K562 (cell line): Measurements from ENCODE around the gene CDS2. TPM values are rescaled to one million over a fixed set of nuclear protein-coding genes. Genes with fewer than 3 reads are reported as not detected.

Experiments used
- BDP1 ChIP-seq: IDR thresholded peaks from 3 replicates; pipeline ENCODE4 v1.6.1; 2011; ENCODE audit not compliant: insufficient read length, insufficient read depth
- ELF1 ChIP-seq: fragments of 200-800 bp; sonication (Bioruptor generic); IDR thresholded peaks from 2 replicates; pipeline ENCODE4 v1.6.1; 2016; ENCODE audit warnings: missing genetic modification characterization, missing compliant biosample characterization
- ELF2 ChIP-seq: fragments of 250-450 bp; sonication (Bioruptor Pico); IDR thresholded peaks from 2 replicates; pipeline ENCODE4 v1.5.0; 2021; ENCODE audit warnings: mild to moderate bottlenecking
- GABPB2 ChIP-seq: fragments of 250-450 bp; sonication (Bioruptor Pico); conservative IDR thresholded peaks from 2 replicates; pipeline ENCODE4 v1.5.1; 2021; ENCODE audit warnings: mild to moderate bottlenecking
- IRF2 ChIP-seq: sonication (generic); formaldehyde crosslinking; IDR thresholded peaks from 2 replicates; pipeline ENCODE4 v1.8.1; 2022; ENCODE audit warnings: mild to moderate bottlenecking, missing genetic modification reagents
- MAFF ChIP-seq: IDR thresholded peaks from 2 replicates; pipeline ENCODE4 v1.6.1; 2012; ENCODE audit warnings: low read length, improper control_type of control experiment
- MAFG ChIP-seq: fragments of 450-650 bp; conservative IDR thresholded peaks from 2 replicates; pipeline ENCODE4 v1.6.1; 2016; ENCODE audit warnings: missing genetic modification characterization, missing compliant biosample characterization
- MXI1 ChIP-seq: IDR thresholded peaks from 2 replicates; pipeline ENCODE4 v1.6.1; 2011; ENCODE audit warnings: low read depth, mild to moderate bottlenecking, improper control_type of control experiment, low read length
- NFE2L1 ChIP-seq: fragments of 450-650 bp; IDR thresholded peaks from 2 replicates; pipeline ENCODE4 v1.6.1; 2016; ENCODE audit warnings: missing genetic modification characterization, low read depth, mild to moderate bottlenecking, missing compliant biosample characterization, moderate library complexity, borderline replicate concordance
- U2AF1 ChIP-seq: fragments of 200-400 bp; formaldehyde crosslinking; optimal IDR thresholded peaks from 2 replicates; pipeline ENCODE3; 2017; ENCODE audit warnings: mild to moderate bottlenecking, low read depth, low read length, moderate library complexity
- ZNF316 ChIP-seq: fragments of 450-650 bp; IDR thresholded peaks from 2 replicates; pipeline ENCODE4 v1.6.1; 2016
- polyA plus RNA-seq, 8 experiments: library from polyadenylated mRNA; depleted of rRNA in 4 of 8; stranded (reverse) in 5 of 8; unstranded in 3 of 8; fragments of >200 nt; fragmentation: Nextera tagmentation in 2 of 8; fragmentation: Illumina TruSeq in 1 of 8; extraction: Ambion mirVana in 2 of 8; extraction: Trizol in 1 of 8; gene quantifications; 2 replicates each; pipeline versions ENCODE4 v1.2.1 to v1.2.3, GENCODE V29; 2011 to 2014; ENCODE audit warnings: inconsistent platforms in 1 of 8, missing spikeins in 1 of 8
- total RNA-seq, 7 experiments: library from RNA; depleted of rRNA in 6 of 7; stranded (reverse); fragments of >200 nt in 6 of 7; fragmentation: Illumina TruSeq in 2 of 7; extraction: Trizol in 2 of 7; gene quantifications; 2 replicates each; pipeline versions ENCODE4 v1.2.1 to v1.2.3, GENCODE V29; 2011 to 2021; ENCODE audit warnings: low replicate concordance in 1 of 7
- TF ChIP-seq, protein P1 (sequence below): sonication (generic); formaldehyde crosslinking; IDR thresholded peaks from 2 replicates; pipeline ENCODE4 v1.8.0; 2023; ENCODE audit warnings: missing genetic modification reagents, mild to moderate bottlenecking, borderline replicate concordance
- TF ChIP-seq, protein P2 (sequence below), 2 experiments: fragments of 450-650 bp; conservative IDR thresholded peaks; 2 replicates each; pipeline ENCODE4 v1.6.1; 2017; ENCODE audit warnings: mild to moderate bottlenecking in 2 of 2, moderate library complexity in 2 of 2
- TF ChIP-seq, protein P3 (sequence below): sonication (generic); formaldehyde crosslinking; IDR thresholded peaks from 2 replicates; pipeline ENCODE4 v1.9.0; 2022; ENCODE audit warnings: mild to moderate bottlenecking, missing genetic modification reagents
- TF ChIP-seq, protein P4 (sequence below): fragments of 250-450 bp; sonication (Bioruptor Pico); IDR thresholded peaks from 2 replicates; pipeline ENCODE4 v1.4.0; 2020; ENCODE audit warnings: mild to moderate bottlenecking, moderate library complexity, borderline replicate concordance
- TF ChIP-seq, protein P5 (sequence below): sonication (generic); formaldehyde crosslinking; IDR thresholded peaks from 2 replicates; pipeline ENCODE4 v1.8.0; 2022; ENCODE audit warnings: mild to moderate bottlenecking, missing genetic modification reagents, borderline replicate concordance

Gene CDS2
- total and polyA plus RNA-seq, 9 of the 15 experiments (the other 6 are each of a cell fraction or from before 2014, with no cell fraction given) = 6.4 to 46.4 (median 12.2) TPM

DNA sequence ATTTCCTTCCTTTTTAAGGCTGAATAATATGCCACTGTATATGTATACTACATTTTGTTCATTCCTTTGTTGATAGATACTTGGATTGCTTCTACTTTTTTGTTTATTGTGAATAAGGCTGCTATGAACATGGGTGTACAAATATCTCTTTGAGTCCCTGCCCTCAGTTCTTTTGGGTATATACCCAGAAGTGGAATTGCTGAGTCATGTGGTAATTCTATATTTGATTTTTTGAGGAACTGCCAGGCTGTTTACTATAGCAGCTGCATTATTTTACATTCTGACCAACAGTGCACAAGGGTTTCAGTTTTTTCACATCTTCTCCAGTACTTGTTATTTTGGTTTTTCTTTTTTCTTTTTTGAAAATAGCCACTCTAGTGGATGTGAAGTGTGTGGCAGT is 34.1 kb downstream of the CDS2 start (continued):
- no peak for TF ChIP-seq U2AF1
- TF ChIP-seq GABPB2 (CRISPR knock-in tag) = no peak
- TF ChIP-seq ZNF316 = peak; percentile 93
- TF ChIP-seq, protein P1, sequence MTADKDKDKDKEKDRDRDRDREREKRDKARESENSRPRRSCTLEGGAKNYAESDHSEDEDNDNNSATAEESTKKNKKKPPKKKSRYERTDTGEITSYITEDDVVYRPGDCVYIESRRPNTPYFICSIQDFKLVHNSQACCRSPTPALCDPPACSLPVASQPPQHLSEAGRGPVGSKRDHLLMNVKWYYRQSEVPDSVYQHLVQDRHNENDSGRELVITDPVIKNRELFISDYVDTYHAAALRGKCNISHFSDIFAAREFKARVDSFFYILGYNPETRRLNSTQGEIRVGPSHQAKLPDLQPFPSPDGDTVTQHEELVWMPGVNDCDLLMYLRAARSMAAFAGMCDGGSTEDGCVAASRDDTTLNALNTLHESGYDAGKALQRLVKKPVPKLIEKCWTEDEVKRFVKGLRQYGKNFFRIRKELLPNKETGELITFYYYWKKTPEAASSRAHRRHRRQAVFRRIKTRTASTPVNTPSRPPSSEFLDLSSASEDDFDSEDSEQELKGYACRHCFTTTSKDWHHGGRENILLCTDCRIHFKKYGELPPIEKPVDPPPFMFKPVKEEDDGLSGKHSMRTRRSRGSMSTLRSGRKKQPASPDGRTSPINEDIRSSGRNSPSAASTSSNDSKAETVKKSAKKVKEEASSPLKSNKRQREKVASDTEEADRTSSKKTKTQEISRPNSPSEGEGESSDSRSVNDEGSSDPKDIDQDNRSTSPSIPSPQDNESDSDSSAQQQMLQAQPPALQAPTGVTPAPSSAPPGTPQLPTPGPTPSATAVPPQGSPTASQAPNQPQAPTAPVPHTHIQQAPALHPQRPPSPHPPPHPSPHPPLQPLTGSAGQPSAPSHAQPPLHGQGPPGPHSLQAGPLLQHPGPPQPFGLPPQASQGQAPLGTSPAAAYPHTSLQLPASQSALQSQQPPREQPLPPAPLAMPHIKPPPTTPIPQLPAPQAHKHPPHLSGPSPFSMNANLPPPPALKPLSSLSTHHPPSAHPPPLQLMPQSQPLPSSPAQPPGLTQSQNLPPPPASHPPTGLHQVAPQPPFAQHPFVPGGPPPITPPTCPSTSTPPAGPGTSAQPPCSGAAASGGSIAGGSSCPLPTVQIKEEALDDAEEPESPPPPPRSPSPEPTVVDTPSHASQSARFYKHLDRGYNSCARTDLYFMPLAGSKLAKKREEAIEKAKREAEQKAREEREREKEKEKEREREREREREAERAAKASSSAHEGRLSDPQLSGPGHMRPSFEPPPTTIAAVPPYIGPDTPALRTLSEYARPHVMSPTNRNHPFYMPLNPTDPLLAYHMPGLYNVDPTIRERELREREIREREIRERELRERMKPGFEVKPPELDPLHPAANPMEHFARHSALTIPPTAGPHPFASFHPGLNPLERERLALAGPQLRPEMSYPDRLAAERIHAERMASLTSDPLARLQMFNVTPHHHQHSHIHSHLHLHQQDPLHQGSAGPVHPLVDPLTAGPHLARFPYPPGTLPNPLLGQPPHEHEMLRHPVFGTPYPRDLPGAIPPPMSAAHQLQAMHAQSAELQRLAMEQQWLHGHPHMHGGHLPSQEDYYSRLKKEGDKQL (CRISPR knock-in tag) = no peak
- TF ChIP-seq, protein P2, sequence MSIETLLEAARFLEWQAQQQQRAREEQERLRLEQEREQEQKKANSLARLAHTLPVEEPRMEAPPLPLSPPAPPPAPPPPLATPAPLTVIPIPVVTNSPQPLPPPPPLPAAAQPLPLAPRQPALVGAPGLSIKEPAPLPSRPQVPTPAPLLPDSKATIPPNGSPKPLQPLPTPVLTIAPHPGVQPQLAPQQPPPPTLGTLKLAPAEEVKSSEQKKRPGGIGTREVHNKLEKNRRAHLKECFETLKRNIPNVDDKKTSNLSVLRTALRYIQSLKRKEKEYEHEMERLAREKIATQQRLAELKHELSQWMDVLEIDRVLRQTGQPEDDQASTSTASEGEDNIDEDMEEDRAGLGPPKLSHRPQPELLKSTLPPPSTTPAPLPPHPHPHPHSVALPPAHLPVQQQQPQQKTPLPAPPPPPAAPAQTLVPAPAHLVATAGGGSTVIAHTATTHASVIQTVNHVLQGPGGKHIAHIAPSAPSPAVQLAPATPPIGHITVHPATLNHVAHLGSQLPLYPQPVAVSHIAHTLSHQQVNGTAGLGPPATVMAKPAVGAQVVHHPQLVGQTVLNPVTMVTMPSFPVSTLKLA (conservative IDR thresholded peaks at IDR 0.05) = no peak
- TF ChIP-seq MXI1 = no peak
- peak; percentile 89 for TF ChIP-seq MAFF
- TF ChIP-seq, protein P3, sequence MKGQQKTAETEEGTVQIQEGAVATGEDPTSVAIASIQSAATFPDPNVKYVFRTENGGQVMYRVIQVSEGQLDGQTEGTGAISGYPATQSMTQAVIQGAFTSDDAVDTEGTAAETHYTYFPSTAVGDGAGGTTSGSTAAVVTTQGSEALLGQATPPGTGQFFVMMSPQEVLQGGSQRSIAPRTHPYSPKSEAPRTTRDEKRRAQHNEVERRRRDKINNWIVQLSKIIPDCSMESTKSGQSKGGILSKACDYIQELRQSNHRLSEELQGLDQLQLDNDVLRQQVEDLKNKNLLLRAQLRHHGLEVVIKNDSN = no peak
- peak; percentile 55; the same call in 1 of the 2 replicates for TF ChIP-seq NFE2L1
- TF ChIP-seq MAFG (tag) = peak; percentile 90
- TF ChIP-seq, protein P4, sequence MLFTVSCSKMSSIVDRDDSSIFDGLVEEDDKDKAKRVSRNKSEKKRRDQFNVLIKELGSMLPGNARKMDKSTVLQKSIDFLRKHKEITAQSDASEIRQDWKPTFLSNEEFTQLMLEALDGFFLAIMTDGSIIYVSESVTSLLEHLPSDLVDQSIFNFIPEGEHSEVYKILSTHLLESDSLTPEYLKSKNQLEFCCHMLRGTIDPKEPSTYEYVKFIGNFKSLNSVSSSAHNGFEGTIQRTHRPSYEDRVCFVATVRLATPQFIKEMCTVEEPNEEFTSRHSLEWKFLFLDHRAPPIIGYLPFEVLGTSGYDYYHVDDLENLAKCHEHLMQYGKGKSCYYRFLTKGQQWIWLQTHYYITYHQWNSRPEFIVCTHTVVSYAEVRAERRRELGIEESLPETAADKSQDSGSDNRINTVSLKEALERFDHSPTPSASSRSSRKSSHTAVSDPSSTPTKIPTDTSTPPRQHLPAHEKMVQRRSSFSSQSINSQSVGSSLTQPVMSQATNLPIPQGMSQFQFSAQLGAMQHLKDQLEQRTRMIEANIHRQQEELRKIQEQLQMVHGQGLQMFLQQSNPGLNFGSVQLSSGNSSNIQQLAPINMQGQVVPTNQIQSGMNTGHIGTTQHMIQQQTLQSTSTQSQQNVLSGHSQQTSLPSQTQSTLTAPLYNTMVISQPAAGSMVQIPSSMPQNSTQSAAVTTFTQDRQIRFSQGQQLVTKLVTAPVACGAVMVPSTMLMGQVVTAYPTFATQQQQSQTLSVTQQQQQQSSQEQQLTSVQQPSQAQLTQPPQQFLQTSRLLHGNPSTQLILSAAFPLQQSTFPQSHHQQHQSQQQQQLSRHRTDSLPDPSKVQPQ (CRISPR knock-in tag) = no peak
- TF ChIP-seq ELF1 = no peak
- no peak for TF ChIP-seq IRF2
- TF ChIP-seq, protein P5, sequence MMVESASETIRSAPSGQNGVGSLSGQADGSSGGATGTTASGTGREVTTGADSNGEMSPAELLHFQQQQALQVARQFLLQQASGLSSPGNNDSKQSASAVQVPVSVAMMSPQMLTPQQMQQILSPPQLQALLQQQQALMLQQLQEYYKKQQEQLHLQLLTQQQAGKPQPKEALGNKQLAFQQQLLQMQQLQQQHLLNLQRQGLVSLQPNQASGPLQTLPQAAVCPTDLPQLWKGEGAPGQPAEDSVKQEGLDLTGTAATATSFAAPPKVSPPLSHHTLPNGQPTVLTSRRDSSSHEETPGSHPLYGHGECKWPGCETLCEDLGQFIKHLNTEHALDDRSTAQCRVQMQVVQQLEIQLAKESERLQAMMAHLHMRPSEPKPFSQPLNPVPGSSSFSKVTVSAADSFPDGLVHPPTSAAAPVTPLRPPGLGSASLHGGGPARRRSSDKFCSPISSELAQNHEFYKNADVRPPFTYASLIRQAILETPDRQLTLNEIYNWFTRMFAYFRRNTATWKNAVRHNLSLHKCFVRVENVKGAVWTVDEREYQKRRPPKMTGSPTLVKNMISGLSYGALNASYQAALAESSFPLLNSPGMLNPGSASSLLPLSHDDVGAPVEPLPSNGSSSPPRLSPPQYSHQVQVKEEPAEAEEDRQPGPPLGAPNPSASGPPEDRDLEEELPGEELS (CRISPR knock-in tag) = no peak
- no peak for TF ChIP-seq BDP1
- TF ChIP-seq ELF2 = no peak
